ENCODE results near the gene TGIF1.

The TGIF1 gene

DNA sequence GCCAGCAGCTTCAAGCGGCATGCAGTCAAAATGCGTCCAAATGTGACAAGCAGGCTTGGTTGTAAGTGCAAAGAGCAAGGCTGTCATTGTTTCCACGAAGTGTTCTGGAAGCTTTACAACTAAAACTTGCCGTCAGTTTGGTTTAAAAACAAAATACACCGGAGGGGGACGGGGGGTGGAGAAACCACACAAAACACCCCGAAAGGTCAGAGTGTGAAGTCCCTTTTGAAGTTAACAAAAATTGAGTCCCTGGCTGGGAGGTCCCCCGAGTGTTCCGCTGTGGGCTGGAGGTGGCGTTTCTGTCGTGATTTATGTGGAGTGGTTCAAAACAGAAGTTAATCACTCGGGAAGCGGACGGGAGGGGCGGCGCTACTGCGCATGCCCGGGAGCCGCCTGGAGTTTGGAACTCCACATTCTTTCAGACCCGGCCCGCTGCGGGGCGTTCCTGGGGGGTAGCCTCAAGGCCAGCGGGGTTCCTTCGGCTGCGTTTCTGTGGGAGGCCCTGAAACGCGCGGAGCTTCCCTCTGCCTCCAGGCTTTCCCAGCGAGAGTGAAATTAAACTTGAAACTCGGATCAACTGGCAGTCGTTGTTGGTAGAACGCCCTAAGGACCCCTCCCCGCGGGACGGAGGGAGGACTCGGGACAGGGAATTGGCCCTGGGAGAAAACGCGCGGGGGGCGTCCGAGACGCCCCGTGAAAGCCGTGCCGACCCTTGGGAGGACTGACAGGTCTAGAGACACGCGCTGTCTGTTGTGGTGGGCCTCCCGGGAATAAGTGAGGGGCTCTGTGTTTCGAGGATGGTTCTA, 1.4 kb downstream of the TGIF1 start:
- Histone ChIP-seq H3K9ac (ENCODE audit: low read length) (peak overlapping the region; percentile 92), H3K27me3 (ENCODE audit: control insufficient read depth, insufficient read depth, low read length) (no peaks in the 10 kb centered on the region), H3K36me3 (ENCODE audit: control insufficient read depth, low read depth, low read length) (peaks cover 6% of the 10 kb centered on the region), H3K9me3 (ENCODE audit: control insufficient read depth, low read depth, low read length) (no peaks in the 10 kb centered on the region), H3K4me3 (ENCODE audit: low read length) (peak overlapping the region; percentile 86), H3K27ac (ENCODE audit: low read length) (peak overlapping the region; percentile 72), H3K4me1 (ENCODE audit: control insufficient read depth, low read depth, low read length) (peaks cover 33% of the 10 kb centered on the region)

GRCh38 chr18:3451989-3452749, 2.2 kb downstream of the TGIF1 start:
- Histone ChIP-seq H3K27ac (ENCODE audit: low read length) (peak overlapping the region; percentile 72), H3K4me1 (ENCODE audit: control insufficient read depth, low read depth, low read length) (peaks cover 33% of the 10 kb centered on the region), H3K9me3 (ENCODE audit: control insufficient read depth, low read depth, low read length) (no peaks in the 10 kb centered on the region), H3K4me3 (ENCODE audit: low read length) (peak overlapping the region; percentile 86), H3K27me3 (ENCODE audit: control insufficient read depth, insufficient read depth, low read length) (no peaks in the 10 kb centered on the region), H3K9ac (ENCODE audit: low read length) (peak overlapping the region; percentile 92), H3K36me3 (ENCODE audit: control insufficient read depth, low read depth, low read length) (peaks cover 14% of the 10 kb centered on the region)

- H3K36me3 ChIP-seq (ENCODE audit: control insufficient read depth, low read depth, low read length), result peaks cover 22% of the 10 kb centered on the region
- H3K4me3 ChIP-seq (ENCODE audit: low read length), result peak overlapping the region; percentile 86
- H3K27me3 ChIP-seq (ENCODE audit: control insufficient read depth, insufficient read depth, low read length), result no peaks in the 10 kb centered on the region
Observed at GRCh38 chr18:3452750-3453539, 3.0 kb downstream of the TGIF1 start.

DNA sequence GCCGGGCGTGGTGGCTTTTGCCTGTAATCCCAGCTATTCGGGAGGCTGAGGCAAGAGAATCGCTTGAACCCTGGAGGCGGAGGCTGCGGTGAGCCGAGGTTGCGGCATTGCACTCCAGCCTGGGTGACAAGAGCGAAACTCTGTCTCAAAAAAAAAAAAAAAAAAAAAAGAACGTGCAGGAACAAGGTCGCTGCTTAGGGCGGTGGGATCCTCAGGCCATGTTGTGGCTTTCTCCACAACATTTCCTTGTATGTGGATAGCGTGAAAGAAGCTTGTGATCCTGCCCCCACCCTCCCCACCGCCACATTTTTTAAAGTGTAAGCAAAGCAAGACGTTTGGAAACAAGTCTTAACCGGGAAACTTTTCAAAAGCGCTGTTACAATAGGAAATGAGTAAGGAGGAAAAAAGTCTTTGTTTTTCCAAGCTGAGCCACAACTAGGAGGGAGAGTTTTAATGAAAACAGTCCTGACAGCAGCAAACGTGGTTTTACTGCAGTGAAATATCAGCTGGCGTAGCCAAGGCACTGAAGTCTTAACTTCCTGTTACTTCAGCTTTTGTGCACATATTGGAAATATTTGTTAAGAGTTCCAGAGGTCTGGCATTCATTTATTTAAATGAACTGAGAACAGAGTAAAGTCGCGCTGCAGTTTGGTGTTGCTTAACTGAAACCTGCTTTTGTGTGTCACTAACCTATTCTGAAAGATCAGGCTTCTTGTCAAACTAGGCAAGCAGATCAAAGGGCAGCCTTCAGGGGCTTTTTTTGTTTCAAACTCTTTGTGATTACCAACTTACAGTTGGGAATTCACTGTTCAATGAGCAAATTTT, 3.8 kb downstream of the TGIF1 start:
- Histone ChIP-seq H3K4me1 (ENCODE audit: control insufficient read depth, low read depth, low read length) (peaks cover 42% of the 10 kb centered on the region), H3K4me3 (ENCODE audit: low read length) (peak overlapping the region; percentile 86), H3K27ac (ENCODE audit: low read length) (peak overlapping the region; percentile 25), H3K27me3 (ENCODE audit: control insufficient read depth, insufficient read depth, low read length) (no peaks in the 10 kb centered on the region), H3K9ac (ENCODE audit: low read length) (peak overlapping the region; percentile 92), H3K36me3 (ENCODE audit: control insufficient read depth, low read depth, low read length) (peaks cover 30% of the 10 kb centered on the region), H3K9me3 (ENCODE audit: control insufficient read depth, low read depth, low read length) (no peaks in the 10 kb centered on the region)

More at GRCh38 chr18:3452750-3453539, 3.0 kb downstream of the TGIF1 start:
- Histone ChIP-seq H3K4me1 (ENCODE audit: control insufficient read depth, low read depth, low read length) (peaks cover 34% of the 10 kb centered on the region), H3K9me3 (ENCODE audit: control insufficient read depth, low read depth, low read length) (no peaks in the 10 kb centered on the region), H3K9ac (ENCODE audit: low read length) (peak overlapping the region; percentile 92), H3K27ac (ENCODE audit: low read length) (peak overlapping the region; percentile 72)

DNA sequence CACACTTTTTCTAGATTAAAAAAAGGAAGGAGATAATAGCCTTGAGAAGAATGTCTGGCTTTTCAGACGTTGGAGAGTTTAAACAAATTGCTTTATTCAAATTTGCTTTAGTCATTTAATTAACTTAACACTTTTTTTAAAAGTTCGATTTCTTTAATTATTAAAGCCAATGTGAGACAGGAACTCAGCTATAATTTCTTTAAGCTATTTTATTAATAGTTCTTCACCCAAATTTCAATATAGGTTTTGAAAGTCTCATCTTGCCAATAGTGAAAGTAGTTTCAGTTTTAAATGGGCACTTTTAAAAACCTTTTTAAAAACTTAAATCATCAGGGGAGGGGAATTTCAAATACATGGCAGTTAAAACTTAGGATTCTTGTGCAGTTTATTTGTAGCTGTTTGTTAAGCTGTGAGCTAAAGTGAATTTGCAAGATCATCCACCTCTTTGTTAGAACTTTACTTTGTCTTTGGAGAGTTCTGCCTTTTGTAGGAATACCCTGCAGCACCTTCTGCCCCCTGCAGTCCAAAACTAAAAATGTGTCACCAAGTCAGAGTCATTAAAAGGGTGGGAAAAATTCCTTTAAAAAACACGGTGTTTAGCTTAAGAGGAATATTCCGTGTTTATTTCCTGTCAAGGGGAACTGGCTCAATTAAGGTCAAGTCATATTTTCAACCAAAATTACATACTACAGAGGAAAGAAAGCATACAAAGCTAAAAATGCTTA, 4.6 kb downstream of the TGIF1 start:
- peak overlapping the region; percentile 25 for H3K27ac ChIP-seq (ENCODE audit: low read length)

DNA sequence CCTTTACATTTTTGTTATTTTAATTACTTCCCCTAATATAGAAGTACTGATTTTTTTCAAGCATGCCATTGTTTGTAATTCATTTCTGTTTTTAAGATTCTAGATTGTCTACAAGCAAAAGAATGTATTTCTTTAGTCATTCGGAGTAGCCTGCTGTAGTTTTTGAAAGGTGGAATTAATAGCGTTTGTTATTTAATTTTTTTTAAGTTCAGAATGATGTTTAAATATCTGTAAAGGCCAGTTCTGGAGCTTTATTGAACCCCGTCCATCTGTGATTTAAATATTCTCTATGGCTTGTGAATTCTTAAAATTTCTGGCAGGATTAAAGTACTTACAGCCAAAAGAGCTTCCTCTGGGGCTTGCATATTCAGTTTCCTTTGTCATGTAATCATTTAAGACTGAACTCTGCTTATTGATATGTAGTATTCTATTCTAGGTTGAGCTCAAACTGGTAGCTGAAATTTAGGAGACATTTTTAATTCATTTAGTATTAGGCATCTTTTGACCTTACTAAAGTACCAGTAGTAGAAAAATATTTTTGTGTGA, 5.2 kb downstream of the TGIF1 start:
- Histone ChIP-seq H3K4me1 (ENCODE audit: control insufficient read depth, low read depth, low read length) (peaks cover 52% of the 10 kb centered on the region), H3K27ac (ENCODE audit: low read length) (peak overlapping the region; percentile 25), H3K9ac (ENCODE audit: low read length) (peak overlapping the region; percentile 92), H3K36me3 (ENCODE audit: control insufficient read depth, low read depth, low read length) (peaks cover 42% of the 10 kb centered on the region), H3K27me3 (ENCODE audit: control insufficient read depth, insufficient read depth, low read length) (no peaks in the 10 kb centered on the region), H3K9me3 (ENCODE audit: control insufficient read depth, low read depth, low read length) (no peaks in the 10 kb centered on the region), H3K4me3 (ENCODE audit: low read length) (peak overlapping the region; percentile 86)

More for the DNA sequence above, 4.6 kb downstream of the TGIF1 start:
- Histone ChIP-seq H3K27me3 (ENCODE audit: control insufficient read depth, insufficient read depth, low read length) (no peaks in the 10 kb centered on the region), H3K36me3 (ENCODE audit: control insufficient read depth, low read depth, low read length) (peaks cover 38% of the 10 kb centered on the region), H3K4me1 (ENCODE audit: control insufficient read depth, low read depth, low read length) (peaks cover 50% of the 10 kb centered on the region), H3K9me3 (ENCODE audit: control insufficient read depth, low read depth, low read length) (no peaks in the 10 kb centered on the region), H3K4me3 (ENCODE audit: low read length) (peak overlapping the region; percentile 86), H3K9ac (ENCODE audit: low read length) (peak overlapping the region; percentile 92)

DNA sequence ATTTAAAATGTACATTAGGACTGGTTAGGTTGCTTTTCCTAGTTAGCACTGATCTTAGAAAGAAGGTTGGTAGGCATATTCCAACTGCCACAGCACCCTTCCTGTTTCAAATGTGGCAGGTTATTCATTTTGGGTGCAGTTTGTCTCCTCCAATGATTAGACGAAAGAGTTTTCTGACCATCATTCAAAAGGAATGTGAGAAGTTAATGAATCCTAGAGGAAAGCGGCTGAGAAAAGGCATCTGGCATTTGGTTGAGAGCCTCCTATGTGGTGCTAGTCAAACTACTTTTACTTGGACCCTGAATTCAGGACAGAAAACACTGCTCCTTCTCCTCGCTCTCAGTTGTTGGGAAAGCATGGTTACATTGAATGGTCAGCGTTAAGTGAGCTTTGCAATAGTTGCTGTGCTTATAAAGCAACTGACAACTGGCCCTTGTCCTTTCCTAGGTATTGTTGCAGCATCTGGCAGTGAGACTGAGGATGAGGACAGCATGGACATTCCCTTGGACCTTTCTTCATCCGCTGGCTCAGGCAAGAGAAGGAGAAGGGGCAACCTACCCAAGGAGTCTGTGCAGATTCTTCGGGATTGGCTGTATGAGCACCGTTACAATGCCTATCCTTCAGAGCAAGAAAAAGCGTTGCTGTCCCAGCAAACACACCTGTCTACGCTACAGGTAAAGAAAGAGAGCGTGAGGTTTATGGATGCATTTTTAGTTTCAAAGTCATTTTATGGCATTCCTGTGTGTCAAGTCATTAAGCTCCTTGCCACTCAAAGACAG, 6.1 kb downstream of the TGIF1 start:
- Histone ChIP-seq H3K9me3 (ENCODE audit: control insufficient read depth, low read depth, low read length) (no peaks in the 10 kb centered on the region), H3K27me3 (ENCODE audit: control insufficient read depth, insufficient read depth, low read length) (no peaks in the 10 kb centered on the region), H3K9ac (ENCODE audit: low read length) (no peak overlapping the region), H3K4me1 (ENCODE audit: control insufficient read depth, low read depth, low read length) (peaks cover 55% of the 10 kb centered on the region), H3K27ac (ENCODE audit: low read length) (peak overlapping the region; percentile 11), H3K36me3 (ENCODE audit: control insufficient read depth, low read depth, low read length) (peaks cover 50% of the 10 kb centered on the region), H3K4me3 (ENCODE audit: low read length) (peak overlapping the region; percentile 86)

DNA sequence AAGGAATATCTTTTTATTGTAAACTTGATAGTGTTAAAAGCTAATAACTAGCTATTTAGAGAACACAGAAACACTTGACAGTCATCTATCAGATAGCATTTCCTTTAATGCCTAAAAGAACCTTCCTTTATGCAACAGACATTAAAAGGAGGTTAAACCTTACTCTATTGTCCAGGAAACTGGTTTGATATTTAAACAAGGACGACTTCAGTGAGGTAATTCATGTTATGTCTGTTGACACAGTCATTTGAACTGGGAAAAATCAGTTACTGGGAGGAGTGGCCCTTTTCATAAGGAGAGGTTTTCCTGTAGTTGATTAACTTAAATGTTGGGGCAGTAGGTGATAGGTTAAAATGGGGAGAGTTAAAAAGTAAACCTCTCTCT, 6.7 kb downstream of the TGIF1 start:
- H3K4me1 ChIP-seq (ENCODE audit: control insufficient read depth, low read depth, low read length), result peaks cover 55% of the 10 kb centered on the region
- H3K4me3 ChIP-seq (ENCODE audit: low read length), result no peak overlapping the region
- peaks cover 51% of the 10 kb centered on the region for H3K36me3 ChIP-seq (ENCODE audit: control insufficient read depth, low read depth, low read length)
- H3K27ac ChIP-seq (ENCODE audit: low read length), result peak overlapping the region; percentile 14
- H3K9ac ChIP-seq (ENCODE audit: low read length), result no peak overlapping the region
- H3K9me3 ChIP-seq (ENCODE audit: control insufficient read depth, low read depth, low read length), result no peaks in the 10 kb centered on the region
- no peaks in the 10 kb centered on the region for H3K27me3 ChIP-seq (ENCODE audit: control insufficient read depth, insufficient read depth, low read length)

- Histone ChIP-seq H3K27me3 (ENCODE audit: control insufficient read depth, insufficient read depth, low read length) (no peaks in the 10 kb centered on the region), H3K9me3 (ENCODE audit: control insufficient read depth, low read depth, low read length) (no peaks in the 10 kb centered on the region), H3K36me3 (ENCODE audit: control insufficient read depth, low read depth, low read length) (peaks cover 51% of the 10 kb centered on the region), H3K27ac (ENCODE audit: low read length) (no peak overlapping the region), H3K4me1 (ENCODE audit: control insufficient read depth, low read depth, low read length) (peaks cover 59% of the 10 kb centered on the region), H3K4me3 (ENCODE audit: low read length) (no peak overlapping the region), H3K9ac (ENCODE audit: low read length) (no peak overlapping the region)
Observed at GRCh38 chr18:3457261-3457724, 7.3 kb downstream of the TGIF1 start.

Data from iPS-18a (cell line).